Measurements from ENCODE around the gene LAMA2.

DNA sequence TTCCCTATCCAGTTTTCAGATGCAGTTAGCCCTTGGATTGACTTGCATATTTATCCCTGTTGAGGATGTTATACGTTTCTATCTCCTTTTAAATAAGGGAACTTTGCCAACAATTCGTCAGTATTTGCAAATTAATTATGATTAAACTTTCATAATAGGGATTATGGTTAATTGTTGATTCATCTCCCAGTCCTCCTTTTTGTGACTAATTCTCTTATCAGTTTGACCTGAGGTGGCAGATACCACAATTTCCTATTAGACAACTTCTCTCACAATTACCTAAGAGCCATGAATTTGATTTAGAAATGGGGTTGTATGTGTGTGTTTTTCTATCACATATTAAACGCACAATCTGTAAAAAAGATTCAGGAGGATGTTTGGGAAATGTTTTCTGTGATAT is 172.9 kb downstream of the LAMA2 start:
- no peak for TF ChIP-seq POLR2AphosphoS5 (IDR thresholded peaks at IDR 0.05; ENCODE audit: borderline replicate concordance, low read depth, low read length)
- no peak for TF ChIP-seq EZH2 (IDR thresholded peaks at IDR 0.05)
- TF ChIP-seq FOXP2 (optimal IDR thresholded peaks at IDR 0.05; ENCODE audit: control extremely low read depth, extremely low read length, insufficient read depth) = no peak

Data from SK-N-MC (cell line).